ENCODE data around the gene EML2. TPM values are rescaled to one million over a fixed set of nuclear protein-coding genes. Genes with fewer than 3 reads are reported as not detected.
A peak's percentile ranks its signal among the peaks of the same experiment; 100 is the strongest.

EML2 gene
- total and polyA plus RNA-seq, 10 of the 15 experiments (the other 5 are each of a cell fraction or from before 2014, with no cell fraction given): 1.6 to 64.0 (median 27.5) TPM

- TF ChIP-seq, protein P1, sequence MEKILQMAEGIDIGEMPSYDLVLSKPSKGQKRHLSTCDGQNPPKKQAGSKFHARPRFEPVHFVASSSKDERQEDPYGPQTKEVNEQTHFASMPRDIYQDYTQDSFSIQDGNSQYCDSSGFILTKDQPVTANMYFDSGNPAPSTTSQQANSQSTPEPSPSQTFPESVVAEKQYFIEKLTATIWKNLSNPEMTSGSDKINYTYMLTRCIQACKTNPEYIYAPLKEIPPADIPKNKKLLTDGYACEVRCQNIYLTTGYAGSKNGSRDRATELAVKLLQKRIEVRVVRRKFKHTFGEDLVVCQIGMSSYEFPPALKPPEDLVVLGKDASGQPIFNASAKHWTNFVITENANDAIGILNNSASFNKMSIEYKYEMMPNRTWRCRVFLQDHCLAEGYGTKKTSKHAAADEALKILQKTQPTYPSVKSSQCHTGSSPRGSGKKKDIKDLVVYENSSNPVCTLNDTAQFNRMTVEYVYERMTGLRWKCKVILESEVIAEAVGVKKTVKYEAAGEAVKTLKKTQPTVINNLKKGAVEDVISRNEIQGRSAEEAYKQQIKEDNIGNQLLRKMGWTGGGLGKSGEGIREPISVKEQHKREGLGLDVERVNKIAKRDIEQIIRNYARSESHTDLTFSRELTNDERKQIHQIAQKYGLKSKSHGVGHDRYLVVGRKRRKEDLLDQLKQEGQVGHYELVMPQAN (conservative IDR thresholded peaks at IDR 0.05): no peak
- TF ChIP-seq CEBPB (IDR thresholded peaks at IDR 0.05; ENCODE audit: borderline replicate concordance in 1 of 2, low read depth in 2 of 2, low read length in 2 of 2) (no peak), IKZF2 (IDR thresholded peaks at IDR 0.05) (peak; percentile 64 to 66), CREM (IDR thresholded peaks at IDR 0.05; ENCODE audit: low read depth) (peak; percentile 49; the same call in 1 of the 2 replicates), PAX8 (IDR thresholded peaks at IDR 0.05) (no peak), KLF5 (IDR thresholded peaks at IDR 0.05; ENCODE audit: partially characterized antibody) (peak; percentile 70), PML (IDR thresholded peaks at IDR 0.05; ENCODE audit: low read length) (no peak), IKZF1 (conservative IDR thresholded peaks at IDR 0.05) (peak; percentile 50), CTCF (IDR thresholded peaks at IDR 0.05 in 2 of 3, conservative IDR thresholded peaks at IDR 0.05 in 1 of 3; ENCODE audit: control insufficient read depth in 2 of 3, extremely low read depth in 1 of 3, insufficient read depth in 1 of 3, low read depth in 3 of 3, low read length in 3 of 3) (no peak), RFX5 (IDR thresholded peaks at IDR 0.05; ENCODE audit: low read depth, low read length) (peak; percentile 93), TARDBP (IDR thresholded peaks at IDR 0.05; ENCODE audit: borderline replicate concordance) (peak; percentile 55; the same call in 1 of the 2 replicates)
- TF ChIP-seq, protein P2, sequence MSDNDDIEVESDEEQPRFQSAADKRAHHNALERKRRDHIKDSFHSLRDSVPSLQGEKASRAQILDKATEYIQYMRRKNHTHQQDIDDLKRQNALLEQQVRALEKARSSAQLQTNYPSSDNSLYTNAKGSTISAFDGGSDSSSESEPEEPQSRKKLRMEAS (IDR thresholded peaks at IDR 0.05; ENCODE audit: low read depth, low read length): no peak
- TF ChIP-seq, protein P3, sequence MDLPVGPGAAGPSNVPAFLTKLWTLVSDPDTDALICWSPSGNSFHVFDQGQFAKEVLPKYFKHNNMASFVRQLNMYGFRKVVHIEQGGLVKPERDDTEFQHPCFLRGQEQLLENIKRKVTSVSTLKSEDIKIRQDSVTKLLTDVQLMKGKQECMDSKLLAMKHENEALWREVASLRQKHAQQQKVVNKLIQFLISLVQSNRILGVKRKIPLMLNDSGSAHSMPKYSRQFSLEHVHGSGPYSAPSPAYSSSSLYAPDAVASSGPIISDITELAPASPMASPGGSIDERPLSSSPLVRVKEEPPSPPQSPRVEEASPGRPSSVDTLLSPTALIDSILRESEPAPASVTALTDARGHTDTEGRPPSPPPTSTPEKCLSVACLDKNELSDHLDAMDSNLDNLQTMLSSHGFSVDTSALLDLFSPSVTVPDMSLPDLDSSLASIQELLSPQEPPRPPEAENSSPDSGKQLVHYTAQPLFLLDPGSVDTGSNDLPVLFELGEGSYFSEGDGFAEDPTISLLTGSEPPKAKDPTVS (IDR thresholded peaks at IDR 0.05; ENCODE audit: low read depth, low read length): 0 out of 2 replicates have a peak, but pooled peaks have one; percentile 30
- TF ChIP-seq, protein P4, sequence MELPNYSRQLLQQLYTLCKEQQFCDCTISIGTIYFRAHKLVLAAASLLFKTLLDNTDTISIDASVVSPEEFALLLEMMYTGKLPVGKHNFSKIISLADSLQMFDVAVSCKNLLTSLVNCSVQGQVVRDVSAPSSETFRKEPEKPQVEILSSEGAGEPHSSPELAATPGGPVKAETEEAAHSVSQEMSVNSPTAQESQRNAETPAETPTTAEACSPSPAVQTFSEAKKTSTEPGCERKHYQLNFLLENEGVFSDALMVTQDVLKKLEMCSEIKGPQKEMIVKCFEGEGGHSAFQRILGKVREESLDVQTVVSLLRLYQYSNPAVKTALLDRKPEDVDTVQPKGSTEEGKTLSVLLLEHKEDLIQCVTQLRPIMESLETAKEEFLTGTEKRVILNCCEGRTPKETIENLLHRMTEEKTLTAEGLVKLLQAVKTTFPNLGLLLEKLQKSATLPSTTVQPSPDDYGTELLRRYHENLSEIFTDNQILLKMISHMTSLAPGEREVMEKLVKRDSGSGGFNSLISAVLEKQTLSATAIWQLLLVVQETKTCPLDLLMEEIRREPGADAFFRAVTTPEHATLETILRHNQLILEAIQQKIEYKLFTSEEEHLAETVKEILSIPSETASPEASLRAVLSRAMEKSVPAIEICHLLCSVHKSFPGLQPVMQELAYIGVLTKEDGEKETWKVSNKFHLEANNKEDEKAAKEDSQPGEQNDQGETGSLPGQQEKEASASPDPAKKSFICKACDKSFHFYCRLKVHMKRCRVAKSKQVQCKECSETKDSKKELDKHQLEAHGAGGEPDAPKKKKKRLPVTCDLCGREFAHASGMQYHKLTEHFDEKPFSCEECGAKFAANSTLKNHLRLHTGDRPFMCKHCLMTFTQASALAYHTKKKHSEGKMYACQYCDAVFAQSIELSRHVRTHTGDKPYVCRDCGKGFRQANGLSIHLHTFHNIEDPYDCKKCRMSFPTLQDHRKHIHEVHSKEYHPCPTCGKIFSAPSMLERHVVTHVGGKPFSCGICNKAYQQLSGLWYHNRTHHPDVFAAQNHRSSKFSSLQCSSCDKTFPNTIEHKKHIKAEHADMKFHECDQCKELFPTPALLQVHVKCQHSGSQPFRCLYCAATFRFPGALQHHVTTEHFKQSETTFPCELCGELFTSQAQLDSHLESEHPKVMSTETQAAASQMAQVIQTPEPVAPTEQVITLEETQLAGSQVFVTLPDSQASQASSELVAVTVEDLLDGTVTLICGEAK (IDR thresholded peaks at IDR 0.05; ENCODE audit: borderline replicate concordance): peak; percentile 68
- TF ChIP-seq, protein P5, sequence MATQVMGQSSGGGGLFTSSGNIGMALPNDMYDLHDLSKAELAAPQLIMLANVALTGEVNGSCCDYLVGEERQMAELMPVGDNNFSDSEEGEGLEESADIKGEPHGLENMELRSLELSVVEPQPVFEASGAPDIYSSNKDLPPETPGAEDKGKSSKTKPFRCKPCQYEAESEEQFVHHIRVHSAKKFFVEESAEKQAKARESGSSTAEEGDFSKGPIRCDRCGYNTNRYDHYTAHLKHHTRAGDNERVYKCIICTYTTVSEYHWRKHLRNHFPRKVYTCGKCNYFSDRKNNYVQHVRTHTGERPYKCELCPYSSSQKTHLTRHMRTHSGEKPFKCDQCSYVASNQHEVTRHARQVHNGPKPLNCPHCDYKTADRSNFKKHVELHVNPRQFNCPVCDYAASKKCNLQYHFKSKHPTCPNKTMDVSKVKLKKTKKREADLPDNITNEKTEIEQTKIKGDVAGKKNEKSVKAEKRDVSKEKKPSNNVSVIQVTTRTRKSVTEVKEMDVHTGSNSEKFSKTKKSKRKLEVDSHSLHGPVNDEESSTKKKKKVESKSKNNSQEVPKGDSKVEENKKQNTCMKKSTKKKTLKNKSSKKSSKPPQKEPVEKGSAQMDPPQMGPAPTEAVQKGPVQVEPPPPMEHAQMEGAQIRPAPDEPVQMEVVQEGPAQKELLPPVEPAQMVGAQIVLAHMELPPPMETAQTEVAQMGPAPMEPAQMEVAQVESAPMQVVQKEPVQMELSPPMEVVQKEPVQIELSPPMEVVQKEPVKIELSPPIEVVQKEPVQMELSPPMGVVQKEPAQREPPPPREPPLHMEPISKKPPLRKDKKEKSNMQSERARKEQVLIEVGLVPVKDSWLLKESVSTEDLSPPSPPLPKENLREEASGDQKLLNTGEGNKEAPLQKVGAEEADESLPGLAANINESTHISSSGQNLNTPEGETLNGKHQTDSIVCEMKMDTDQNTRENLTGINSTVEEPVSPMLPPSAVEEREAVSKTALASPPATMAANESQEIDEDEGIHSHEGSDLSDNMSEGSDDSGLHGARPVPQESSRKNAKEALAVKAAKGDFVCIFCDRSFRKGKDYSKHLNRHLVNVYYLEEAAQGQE (IDR thresholded peaks at IDR 0.05; ENCODE audit: low read depth, low read length): no peak
Observed at GRCh38 chr19:45645631-45646344, 6.6 kb upstream of the EML2 start (continued).

Measured in GM12878 (cell line).